GM20000 (cell line): ENCODE results near the gene TWIST2.

Experiments used
- DNase-seq: peaks from one replicate; pipeline ENCODE4 v3.0.0; 2012; ENCODE audit warnings: low spot score
- CTCF ChIP-seq: IDR thresholded peaks from 2 replicates; pipeline ENCODE4 v1.5.1; 2012; ENCODE audit warnings: mild to moderate bottlenecking, control low read depth; ENCODE audit errors: extremely low read depth, missing control alignments

TWIST2 gene

GRCh38 chr2:238938401-238939055 lies 90.6 kb downstream of the TWIST2 start:
- TF ChIP-seq CTCF = no peak

GRCh38 chr2:238939074-238939473 lies 91.2 kb downstream of the TWIST2 start:
- TF ChIP-seq CTCF = no peak
- DNase-seq = no peak

More at GRCh38 chr2:238938401-238939055, 90.6 kb downstream of the TWIST2 start:
- no peak for DNase-seq

GRCh38 chr2:238939521-238940403 lies 91.9 kb downstream of the TWIST2 start:
- no peak for DNase-seq
- no peak for TF ChIP-seq CTCF

- DNase-seq = no peak
- no peak for TF ChIP-seq CTCF
Observed at GRCh38 chr2:238940806-238941205, 92.9 kb downstream of the TWIST2 start.

- TF ChIP-seq CTCF = no peak
Observed at GRCh38 chr2:238941262-238941792, 93.4 kb downstream of the TWIST2 start.

GRCh38 chr2:238942080-238942725 lies 94.3 kb downstream of the TWIST2 start:
- no peak for DNase-seq
- TF ChIP-seq CTCF = no peak

More at GRCh38 chr2:238941262-238941792, 93.4 kb downstream of the TWIST2 start:
- no peak for DNase-seq
